ENCODE data around the gene AGAP3. TPM values are rescaled to one million over a fixed set of nuclear protein-coding genes. Genes with fewer than 3 reads are reported as not detected.

Gene AGAP3
- total and polyA plus RNA-seq, 3 experiments from 2014 or later = 8.0 to 40.7 (median 39.9) TPM

- ChIA-PET CTCF (no interaction called here), POLR2A (no interaction called here)
- Histone ChIP-seq H3K4me1 (ENCODE audit: insufficient read depth, low read length) (no peaks in the 10 kb centered on the region), H3K9me3 (ENCODE audit: low read length) (no peaks in the 10 kb centered on the region), H3K4me3 (ENCODE audit: low read length) (no peak overlapping the region), H3K27me3 (ENCODE audit: insufficient read depth, low read length, poor library complexity, severe bottlenecking) (no peaks in the 10 kb centered on the region), H3K27ac (ENCODE audit: low read depth, low read length) (no peak overlapping the region), H3K36me3 (ENCODE audit: insufficient read depth, low read length) (no peaks in the 10 kb centered on the region)
- Mint-ChIP-seq H3K36me3 (peaks cover 0 to 2% (median 0%) of the 10 kb centered on the region in 3 donors), H3K9me3 (no peaks in the 10 kb centered on the region), H3K4me3 (no peak overlapping the region), H3K27ac (no peak overlapping the region), H3K4me1 (peaks cover 8 to 12% (median 10%) of the 10 kb centered on the region in 3 donors), H3K27me3 (peaks cover 36 to 62% of the 10 kb centered on the region in 2 donors)
- DNase-seq = peak in 1 of 5 donors; percentile 30
Observed at GRCh38 chr7:151174246-151175046, 88.2 kb downstream of the AGAP3 start.

- Histone ChIP-seq H3K36me3 (ENCODE audit: insufficient read depth, low read length) (no peaks in the 10 kb centered on the region), H3K9me3 (ENCODE audit: low read length) (no peaks in the 10 kb centered on the region), H3K4me3 (ENCODE audit: low read length) (no peak overlapping the region), H3K27ac (ENCODE audit: low read depth, low read length) (no peak overlapping the region), H3K4me1 (ENCODE audit: insufficient read depth, low read length) (no peaks in the 10 kb centered on the region), H3K27me3 (ENCODE audit: insufficient read depth, low read length, poor library complexity, severe bottlenecking) (no peaks in the 10 kb centered on the region)
- ChIA-PET CTCF (interaction anchor here (0.8 to 0.9 kb wide), 2 partner anchors 51 to 69 kb away, joined by 3 read pairs; partner anchors contain the start of gene ABCF2), POLR2A (no interaction called here)
- Mint-ChIP-seq H3K9me3 (no peaks in the 10 kb centered on the region), H3K4me1 (peaks cover 8 to 12% (median 10%) of the 10 kb centered on the region in 3 donors), H3K4me3 (no peak overlapping the region), H3K27me3 (peaks cover 31 to 60% of the 10 kb centered on the region in 2 donors), H3K27ac (no peak overlapping the region), H3K36me3 (peaks cover 0 to 2% (median 0%) of the 10 kb centered on the region in 3 donors)
- DNase-seq = no peak
Observed at GRCh38 chr7:151175047-151175792, 88.9 kb downstream of the AGAP3 start.

DNA sequence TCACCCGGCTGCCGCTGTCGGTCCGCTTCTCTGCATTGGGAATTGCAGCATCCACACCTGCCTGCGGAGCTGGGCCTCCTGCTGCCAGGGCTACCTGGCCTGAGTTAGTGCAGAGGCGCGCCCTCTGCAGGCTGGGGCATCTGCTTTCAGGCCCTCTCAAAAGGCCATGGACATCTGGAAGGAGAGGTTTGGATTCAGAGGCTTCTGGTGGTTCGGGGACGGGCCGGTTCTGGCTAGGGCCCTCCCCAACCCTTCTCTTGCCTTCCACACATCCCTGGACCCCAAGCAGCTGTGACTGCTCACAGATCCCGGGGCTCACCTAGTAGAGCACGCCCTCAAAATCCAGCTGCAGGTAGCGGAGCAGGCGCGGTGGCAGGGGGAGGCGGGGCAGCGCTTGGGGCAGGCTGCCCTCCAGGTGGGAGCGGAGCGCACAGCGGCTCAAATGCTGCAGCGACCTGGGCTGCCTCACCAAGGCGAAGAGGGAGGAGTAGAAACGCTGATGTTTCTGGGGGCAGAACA, 89.6 kb downstream of the AGAP3 start:
- Mint-ChIP-seq H3K27ac (no peak overlapping the region), H3K4me1 (peaks cover 8 to 12% (median 10%) of the 10 kb centered on the region in 3 donors), H3K9me3 (no peaks in the 10 kb centered on the region), H3K4me3 (no peak overlapping the region), H3K27me3 (peaks cover 35 to 65% of the 10 kb centered on the region in 2 donors), H3K36me3 (peaks cover 0 to 2% (median 0%) of the 10 kb centered on the region in 3 donors)
- H3K27me3 ChIP-seq (ENCODE audit: insufficient read depth, low read length, poor library complexity, severe bottlenecking) = no peaks in the 10 kb centered on the region
- no peaks in the 10 kb centered on the region for H3K4me1 ChIP-seq (ENCODE audit: insufficient read depth, low read length)
- ChIA-PET POLR2A (no interaction called here), CTCF (interaction anchor here (0.8 to 1.0 kb wide), 3 partner anchors 51 to 69 kb away, joined by 3 read pairs; partner anchors contain the start of gene ABCF2)
- no peaks in the 10 kb centered on the region for H3K9me3 ChIP-seq (ENCODE audit: low read length)
- H3K36me3 ChIP-seq (ENCODE audit: insufficient read depth, low read length) = no peaks in the 10 kb centered on the region
- DNase-seq = no peak
- H3K27ac ChIP-seq (ENCODE audit: low read depth, low read length) = no peak overlapping the region
- no peak overlapping the region for H3K4me3 ChIP-seq (ENCODE audit: low read length)

GRCh38 chr7:151176401-151176800, 90.1 kb downstream of the AGAP3 start:
- POLR2A ChIA-PET = no interaction called here
- Mint-ChIP-seq H3K4me1 (peaks cover 8 to 12% (median 10%) of the 10 kb centered on the region in 3 donors), H3K27me3 (peaks cover 35 to 60% of the 10 kb centered on the region in 2 donors), H3K27ac (no peak overlapping the region), H3K4me3 (no peak overlapping the region), H3K9me3 (no peaks in the 10 kb centered on the region), H3K36me3 (peaks cover 0 to 2% (median 0%) of the 10 kb centered on the region in 3 donors)
- CTCF ChIA-PET = interaction anchor here (0.8 to 1.0 kb wide), 2 partner anchors 53 to 68 kb away, joined by 3 read pairs; no protein-coding TSS in a partner anchor
- Histone ChIP-seq H3K36me3 (ENCODE audit: insufficient read depth, low read length) (no peaks in the 10 kb centered on the region), H3K4me3 (ENCODE audit: low read length) (no peak overlapping the region), H3K4me1 (ENCODE audit: insufficient read depth, low read length) (no peaks in the 10 kb centered on the region), H3K27me3 (ENCODE audit: insufficient read depth, low read length, poor library complexity, severe bottlenecking) (no peaks in the 10 kb centered on the region), H3K27ac (ENCODE audit: low read depth, low read length) (no peak overlapping the region), H3K9me3 (ENCODE audit: low read length) (no peaks in the 10 kb centered on the region)
- DNase-seq = no peak

DNA sequence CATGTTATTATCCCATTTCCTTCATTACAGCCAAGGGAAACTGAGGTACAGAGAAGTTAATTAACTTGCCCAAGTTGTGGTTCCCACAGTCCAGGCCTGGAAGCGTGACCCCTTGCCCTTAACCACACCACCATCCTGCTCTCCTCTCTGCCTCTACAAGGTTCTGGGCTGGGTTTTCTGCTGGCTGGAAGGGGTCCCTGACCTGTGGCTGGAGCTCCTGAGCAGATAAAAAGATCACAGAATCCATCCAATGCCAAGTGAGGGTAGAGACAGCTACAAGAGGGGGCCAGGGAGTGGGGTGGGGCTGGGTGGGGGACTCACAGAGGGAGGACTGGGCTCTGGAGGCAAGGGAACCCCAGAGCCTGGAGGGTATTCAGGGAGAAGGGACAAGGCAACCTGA, 91.0 kb downstream of the AGAP3 start:
- no peak overlapping the region for H3K4me3 Mint-ChIP-seq
- Histone ChIP-seq H3K4me1 (ENCODE audit: insufficient read depth, low read length) (no peaks in the 10 kb centered on the region), H3K27ac (ENCODE audit: low read depth, low read length) (no peak overlapping the region), H3K27me3 (ENCODE audit: insufficient read depth, low read length, poor library complexity, severe bottlenecking) (no peaks in the 10 kb centered on the region), H3K36me3 (ENCODE audit: insufficient read depth, low read length) (no peaks in the 10 kb centered on the region), H3K9me3 (ENCODE audit: low read length) (no peaks in the 10 kb centered on the region), H3K4me3 (ENCODE audit: low read length) (no peak overlapping the region)
- no peaks in the 10 kb centered on the region for H3K9me3 Mint-ChIP-seq
- peaks cover 0 to 2% (median 0%) of the 10 kb centered on the region in 3 donors for H3K36me3 Mint-ChIP-seq
- ChIA-PET CTCF (interaction anchor here (0.7 kb wide), 1 partner anchor 10 kb away, joined by 3 read pairs; no protein-coding TSS in a partner anchor), POLR2A (no interaction called here)
- no peak for DNase-seq
- H3K4me1 Mint-ChIP-seq = peaks cover 6 to 12% (median 9%) of the 10 kb centered on the region in 3 donors
- peaks cover 33 to 58% of the 10 kb centered on the region in 2 donors for H3K27me3 Mint-ChIP-seq
- no peak overlapping the region for H3K27ac Mint-ChIP-seq

DNA sequence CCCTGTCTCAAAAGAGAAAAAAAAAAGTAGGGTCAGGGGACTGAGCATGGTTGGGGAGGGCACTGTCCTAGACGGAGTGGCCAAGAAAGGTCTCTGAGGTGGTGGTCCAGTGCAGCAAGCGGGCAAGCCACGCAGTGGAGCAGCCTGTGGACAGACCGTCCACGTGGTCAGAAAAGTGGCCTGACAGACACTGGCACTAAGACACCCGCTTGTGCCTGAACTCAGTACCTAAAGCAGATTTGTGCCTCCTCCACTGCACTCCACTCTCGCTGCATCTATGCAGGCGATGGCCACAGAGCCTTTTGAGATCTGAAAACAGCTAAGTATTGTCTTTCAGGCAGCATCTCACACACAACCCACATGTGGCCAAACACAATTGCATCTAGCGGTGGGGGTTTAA, 92.0 kb downstream of the AGAP3 start:
- H3K36me3 ChIP-seq (ENCODE audit: insufficient read depth, low read length) = no peaks in the 10 kb centered on the region
- H3K4me1 ChIP-seq (ENCODE audit: insufficient read depth, low read length) = no peaks in the 10 kb centered on the region
- ChIA-PET POLR2A (no interaction called here), CTCF (interaction anchor here (0.7 to 1.5 kb wide), 3 partner anchors 10 to 66 kb away, joined by 3 to 8 read pairs (median 3); no protein-coding TSS in a partner anchor)
- no peak overlapping the region for H3K4me3 ChIP-seq (ENCODE audit: low read length)
- H3K9me3 ChIP-seq (ENCODE audit: low read length) = no peaks in the 10 kb centered on the region
- peaks cover 0 to 5% (median 3%) of the 10 kb centered on the region in 3 donors for H3K4me1 Mint-ChIP-seq
- no peaks in the 10 kb centered on the region for H3K9me3 Mint-ChIP-seq
- no peaks in the 10 kb centered on the region for H3K27me3 ChIP-seq (ENCODE audit: insufficient read depth, low read length, poor library complexity, severe bottlenecking)
- H3K36me3 Mint-ChIP-seq = peaks cover 0 to 2% (median 0%) of the 10 kb centered on the region in 3 donors
- peak overlapping the region in 1 of 8 donors; percentile 72 for H3K27ac Mint-ChIP-seq
- no peak overlapping the region for H3K4me3 Mint-ChIP-seq
- H3K27ac ChIP-seq (ENCODE audit: low read depth, low read length) = no peak overlapping the region
- DNase-seq = no peak
- H3K27me3 Mint-ChIP-seq = peaks cover 25 to 53% of the 10 kb centered on the region in 2 donors

GRCh38 chr7:151178831-151179230, 92.6 kb downstream of the AGAP3 start:
- DNase-seq = no peak
- Histone ChIP-seq H3K9me3 (ENCODE audit: low read length) (no peaks in the 10 kb centered on the region), H3K36me3 (ENCODE audit: insufficient read depth, low read length) (no peaks in the 10 kb centered on the region), H3K27ac (ENCODE audit: low read depth, low read length) (no peak overlapping the region), H3K4me1 (ENCODE audit: insufficient read depth, low read length) (no peaks in the 10 kb centered on the region), H3K4me3 (ENCODE audit: low read length) (no peak overlapping the region), H3K27me3 (ENCODE audit: insufficient read depth, low read length, poor library complexity, severe bottlenecking) (no peaks in the 10 kb centered on the region)
- Mint-ChIP-seq H3K4me3 (no peak overlapping the region), H3K9me3 (no peaks in the 10 kb centered on the region), H3K36me3 (peaks cover 0 to 2% (median 0%) of the 10 kb centered on the region in 3 donors), H3K27ac (no peak overlapping the region), H3K4me1 (peaks cover 0 to 3% (median 3%) of the 10 kb centered on the region in 3 donors), H3K27me3 (peaks cover 22 to 47% of the 10 kb centered on the region in 2 donors)
- CTCF ChIA-PET = interaction anchor here (1.0 to 1.5 kb wide), 3 partner anchors 10 to 65 kb away, joined by 3 to 8 read pairs (median 3); no protein-coding TSS in a partner anchor
- POLR2A ChIA-PET = no interaction called here
